Fibroblast of the aortic adventitia (primary cell): ENCODE results near the gene VTI1A. TPM values are rescaled to one million over a fixed set of nuclear protein-coding genes. Genes with fewer than 3 reads are reported as not detected.

Experiments
- DNase-seq: peaks from one replicate; pipeline ENCODE4 v3.0.0-alpha.2; 2010; ENCODE audit warnings: low read depth
- H3K4me3 ChIP-seq: 2 replicates; pipeline ENCODE4 v1.5.1; 2011; ENCODE audit warnings: low read depth, mild to moderate bottlenecking, control low read depth, low read length, moderate library complexity
- CTCF ChIP-seq: IDR thresholded peaks from 2 replicates; pipeline ENCODE4 v1.5.1; 2011; ENCODE audit warnings: mild to moderate bottlenecking, low read length, control low read depth, inconsistent platforms; ENCODE audit not compliant: insufficient read depth
- total RNA-seq: library from RNA; depleted of rRNA; stranded (reverse); fragments of >200 nt; gene quantifications from 2 replicates; pipeline ENCODE4 v1.2.3, GENCODE V29; 2012; ENCODE audit warnings: low replicate concordance

The VTI1A gene
- total RNA-seq, 1 donor = 44.5 TPM

- no peak overlapping the region for H3K4me3 ChIP-seq
- no peak for TF ChIP-seq CTCF
- DNase-seq = no peak
Observed at GRCh38 chr10:112515852-112516251, 68.8 kb downstream of the VTI1A start.

GRCh38 chr10:112517451-112517862 is 70.4 kb downstream of the VTI1A start:
- H3K4me3 ChIP-seq = no peak overlapping the region
- no peak for TF ChIP-seq CTCF
- no peak for DNase-seq

- no peak for DNase-seq
Observed at GRCh38 chr10:112519133-112519761, 72.2 kb downstream of the VTI1A start.

GRCh38 chr10:112520914-112521313 is 73.9 kb downstream of the VTI1A start:
- peak; percentile 2 for DNase-seq
- TF ChIP-seq CTCF = no peak
- no peak overlapping the region for H3K4me3 ChIP-seq

More at GRCh38 chr10:112519133-112519761, 72.2 kb downstream of the VTI1A start:
- TF ChIP-seq CTCF = no peak
- H3K4me3 ChIP-seq = no peak overlapping the region

GRCh38 chr10:112524641-112525040 is 77.6 kb downstream of the VTI1A start:
- no peak for DNase-seq
- H3K4me3 ChIP-seq = no peak overlapping the region
- no peak for TF ChIP-seq CTCF

- no peak for TF ChIP-seq CTCF
- no peak for DNase-seq
Observed at GRCh38 chr10:112525200-112525599, 78.2 kb downstream of the VTI1A start.

GRCh38 chr10:112526139-112526538 is 79.1 kb downstream of the VTI1A start:
- DNase-seq = no peak
- H3K4me3 ChIP-seq = no peak overlapping the region
- TF ChIP-seq CTCF = no peak

More at GRCh38 chr10:112525200-112525599, 78.2 kb downstream of the VTI1A start:
- H3K4me3 ChIP-seq = no peak overlapping the region
